NB4 (cell line): Measurements from ENCODE around the gene TMEM151A.

Source experiments
- CTCF ChIP-seq: IDR thresholded peaks from one replicate; pipeline ENCODE4 v1.5.1; 2012; ENCODE audit warnings: low read depth, low read length
- MYC ChIP-seq: IDR thresholded peaks from 2 replicates; pipeline ENCODE4 v1.6.1; 2011; ENCODE audit warnings: low read depth, low read length
- POLR2A ChIP-seq: IDR thresholded peaks from 2 replicates; pipeline ENCODE4 v1.6.1; 2011; ENCODE audit warnings: mild to moderate bottlenecking; ENCODE audit not compliant: insufficient read length; ENCODE audit errors: extremely low read depth

DNA sequence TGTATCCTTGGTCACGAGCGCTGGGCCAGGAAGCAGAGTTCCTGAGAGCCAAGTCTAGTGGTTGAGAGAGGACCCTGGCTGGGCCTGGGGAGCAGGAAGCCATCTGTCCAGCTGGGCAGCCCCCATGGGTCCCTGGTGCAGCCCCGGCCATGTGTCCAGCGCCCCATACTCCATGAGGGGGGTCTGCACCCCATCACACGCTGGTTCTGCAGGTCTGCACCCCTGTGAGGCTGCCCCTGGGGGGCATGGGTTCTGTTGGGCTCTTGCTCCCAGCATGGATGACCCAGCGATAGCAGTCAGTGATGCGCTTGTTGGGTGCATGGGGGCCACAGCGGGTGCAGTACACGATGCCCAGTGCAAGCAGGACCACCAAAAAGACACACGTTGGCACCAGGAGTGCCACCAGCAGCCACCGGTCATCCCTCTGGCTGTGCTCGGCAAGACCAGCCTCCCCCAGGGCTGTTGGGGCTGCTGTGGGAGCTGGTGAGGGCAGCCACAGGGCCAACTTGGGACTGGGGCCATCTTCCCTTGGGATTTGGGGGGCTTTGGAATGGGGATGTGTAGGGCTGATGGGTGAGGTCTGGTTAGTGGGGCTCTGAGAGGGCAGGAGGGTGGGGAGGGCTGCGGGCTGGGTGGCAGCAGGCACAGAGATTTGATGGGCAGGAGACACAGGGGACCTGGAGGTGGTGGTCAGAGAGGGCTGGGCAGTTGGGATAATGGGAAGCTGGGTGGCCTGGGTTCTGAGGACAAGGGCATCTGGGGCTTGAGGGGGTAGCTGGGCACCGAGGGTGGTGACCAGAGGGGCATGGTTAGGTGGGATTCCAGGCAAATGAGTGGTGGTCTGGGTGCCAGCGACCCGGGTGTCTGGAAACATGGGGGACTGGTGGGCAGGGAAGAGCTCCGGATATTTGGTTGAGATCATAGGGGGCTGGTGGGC, 23.1 kb downstream of the TMEM151A start:
- TF ChIP-seq CTCF, result no peak
- no peak for TF ChIP-seq POLR2A
- no peak for TF ChIP-seq MYC
